Transverse colon (tissue), 3 donors: ENCODE measurements around the gene PHLDA3.

Experiments used
- CTCF ChIP-seq, 5 experiments: fragments of 200-600 bp in 3 of 5; fragments of 450-650 bp in 2 of 5; sonication (generic) in 3 of 5; IDR thresholded peaks; 1 replicate in 2 of 5; 2 replicates in 3 of 5; pipeline ENCODE4 v1.5.1; 2016 to 2017; ENCODE audit warnings: antibody characterized with exemption in 5 of 5, inconsistent platforms in 3 of 5, mild to moderate bottlenecking in 2 of 5, moderate library complexity in 1 of 5
- POLR2A ChIP-seq: fragments of 450-650 bp; IDR thresholded peaks from one replicate; pipeline ENCODE4 v1.6.1; 2016; ENCODE audit warnings: antibody characterized with exemption, mild to moderate bottlenecking, moderate library complexity

GRCh38 chr1:201486187-201486586 is 17.2 kb upstream of the PHLDA3 start:
- TF ChIP-seq CTCF (IDR thresholded peaks at IDR 0.05), result no peak
- no peak for TF ChIP-seq POLR2A
